Liver (tissue), 9 donors: ENCODE measurements around the gene ADAMTS1. TPM values are rescaled to one million over a fixed set of nuclear protein-coding genes. Genes with fewer than 3 reads are reported as not detected.

Source experiments
- DNase-seq: peaks from one replicate; pipeline ENCODE4 v3.0.0-alpha.2; 2017; ENCODE audit warnings: low spot score
- H3K27ac ChIP-seq, 2 donors: one replicate each; pipeline ENCODE4 v1.7.0; 2013; ENCODE audit warnings: inconsistent platforms in 2 of 2, low read length in 2 of 2, control low read depth in 1 of 2, low read depth in 1 of 2, mild to moderate bottlenecking in 1 of 2
- H3K27me3 ChIP-seq, 4 donors: one replicate each; pipeline versions ENCODE4 v1.6.1 to v1.7.0; 2013; ENCODE audit warnings: low read length in 3 of 4, inconsistent platforms in 1 of 4, mild to moderate bottlenecking in 1 of 4, moderate library complexity in 1 of 4; ENCODE audit not compliant: control insufficient read depth in 4 of 4, insufficient read depth in 4 of 4
- H3K36me3 ChIP-seq, 4 donors: one replicate each; pipeline versions ENCODE4 v1.6.1 to v1.7.0; 2013; ENCODE audit warnings: low read length in 3 of 4, mild to moderate bottlenecking in 3 of 4, low read depth in 1 of 4, moderate library complexity in 1 of 4; ENCODE audit not compliant: control insufficient read depth in 4 of 4, insufficient read depth in 3 of 4
- H3K4me1 ChIP-seq, 4 donors: one replicate each; pipeline versions ENCODE4 v1.6.1 to v1.7.0; 2013; ENCODE audit warnings: low read length in 3 of 4, mild to moderate bottlenecking in 3 of 4, moderate library complexity in 1 of 4; ENCODE audit not compliant: control insufficient read depth in 4 of 4, insufficient read depth in 4 of 4
- H3K4me3 ChIP-seq, 3 donors: one replicate each; pipeline versions ENCODE4 v1.6.1 to v1.7.0; 2013; ENCODE audit warnings: low read length in 3 of 3, control low read depth in 1 of 3, low read depth in 1 of 3, mild to moderate bottlenecking in 1 of 3
- H3K9ac ChIP-seq, 2 donors: one replicate each; pipeline ENCODE4 v1.7.0; 2013; ENCODE audit warnings: low read length in 2 of 2, mild to moderate bottlenecking in 2 of 2, moderate library complexity in 2 of 2, control low read depth in 1 of 2, low read depth in 1 of 2
- H3K9me3 ChIP-seq, 4 donors: one replicate each; pipeline versions ENCODE4 v1.6.1 to v1.7.0; 2013; ENCODE audit warnings: low read length in 3 of 4; ENCODE audit not compliant: control insufficient read depth in 4 of 4
- CTCF ChIP-seq: fragments of 150-350 bp; IDR thresholded peaks from 2 replicates; pipeline ENCODE4 v1.5.1; 2017; ENCODE audit warnings: improper control_type of control experiment, low read depth, low read length; ENCODE audit not compliant: missing input control
- FOXA2 ChIP-seq: IDR thresholded peaks from 2 replicates; pipeline ENCODE4 v1.6.1; 2016; ENCODE audit warnings: antibody characterized with exemption
- HNF4A ChIP-seq, 2 donors: conservative IDR thresholded peaks; 2 replicates each; pipeline ENCODE4 v1.6.1; 2016; ENCODE audit warnings: antibody characterized with exemption in 2 of 2, mild to moderate bottlenecking in 2 of 2
- RAD21 ChIP-seq, 2 donors: IDR thresholded peaks; 2 replicates each; pipeline ENCODE4 v1.6.1; 2016; ENCODE audit warnings: antibody characterized with exemption in 2 of 2, mild to moderate bottlenecking in 2 of 2
- REST ChIP-seq: IDR thresholded peaks from 2 replicates; pipeline ENCODE4 v1.6.1; 2016; ENCODE audit warnings: antibody characterized with exemption, mild to moderate bottlenecking
- RXRA ChIP-seq, 2 donors: IDR thresholded peaks; 2 replicates each; pipeline ENCODE4 v1.6.1; 2017 to 2018; ENCODE audit warnings: antibody characterized with exemption in 2 of 2, mild to moderate bottlenecking in 1 of 2
- TAF1 ChIP-seq: conservative IDR thresholded peaks from 2 replicates; pipeline ENCODE4 v1.6.1; 2016; ENCODE audit warnings: antibody characterized with exemption, mild to moderate bottlenecking
- WGBS: extraction: QIAGEN DNeasy Blood & Tissue Kit; methylation state at CpG from one replicate; pipeline ENCODE4 v1.1.7; 2013; 5-methylcytosine and 5-hydroxymethylcytosine counted together
- polyA plus RNA-seq, 2 donors: library from polyadenylated mRNA; stranded (reverse) in 1 of 2; unstranded in 1 of 2; fragments of 200-250 nt in 1 of 2; fragments of >200 nt in 1 of 2; fragmentation: Nextera tagmentation in 1 of 2; extraction: Ambion mirVana in 1 of 2; gene quantifications; one replicate each; pipeline versions ENCODE4 v1.2.1 to v1.2.3, GENCODE V29; 2013 to 2015
- total RNA-seq, 2 donors: library from RNA; depleted of rRNA; stranded (reverse); fragments of >200 nt; gene quantifications; one replicate each; pipeline ENCODE4 v1.2.3, GENCODE V29; 2014
- donor health status: healthy.
- donor health status: healthy.
- donor health status: healthy.
- donor health status: healthy.
- donor health status: healthy.

The ADAMTS1 gene
- total and polyA plus RNA-seq, 4 donors = 3.3 to 23.1 (median 10.7) TPM

GRCh38 chr21:26851109-26851944, 6.1 kb upstream of the ADAMTS1 start (continued):
- TF ChIP-seq REST = no peak

- H3K4me1 ChIP-seq = peaks cover 5 to 20% (median 14%) of the 10 kb centered on the region in 4 donors
- H3K9ac ChIP-seq = peak overlapping the region in 1 of 2 donors; percentile 62
- no peak for DNase-seq
- H3K27me3 ChIP-seq = peaks cover 0 to 3% (median 0%) of the 10 kb centered on the region in 4 donors
- no peak overlapping the region for H3K4me3 ChIP-seq
- WGBS = 19% methylated on average over 5 of the region's 5 CpGs
- peak; percentile 52 for TF ChIP-seq CTCF
- TF ChIP-seq RAD21 (IDR thresholded peaks at IDR 0.05) = peak; percentile 83 to 84
- no peak for TF ChIP-seq RXRA (IDR thresholded peaks at IDR 0.05)
- no peaks in the 10 kb centered on the region for H3K9me3 ChIP-seq
- H3K36me3 ChIP-seq = no peaks in the 10 kb centered on the region
- no peak overlapping the region for H3K27ac ChIP-seq
Observed at GRCh38 chr21:26850116-26850643, 5.0 kb upstream of the ADAMTS1 start.

GRCh38 chr21:26849428-26850115, 4.4 kb upstream of the ADAMTS1 start:
- Histone ChIP-seq H3K9ac (peak overlapping the region in 1 of 2 donors; percentile 62), H3K27ac (no peak overlapping the region), H3K27me3 (peaks cover 0 to 3% (median 0%) of the 10 kb centered on the region in 4 donors), H3K36me3 (no peaks in the 10 kb centered on the region), H3K4me1 (peaks cover 5 to 26% (median 19%) of the 10 kb centered on the region in 4 donors), H3K4me3 (no peak overlapping the region), H3K9me3 (no peaks in the 10 kb centered on the region)
- 13% methylated on average over 4 of the region's 4 CpGs for WGBS
- no peak for DNase-seq
- peak; percentile 79 to 82 for TF ChIP-seq RAD21 (IDR thresholded peaks at IDR 0.05)
- TF ChIP-seq TAF1 = no peak
- TF ChIP-seq FOXA2 = no peak
- no peak for TF ChIP-seq HNF4A (conservative IDR thresholded peaks at IDR 0.05)
- peak; percentile 59 for TF ChIP-seq CTCF
